CD4-positive, alpha-beta T cell (primary cell): ENCODE results near the gene PGC. TPM values are rescaled to one million over a fixed set of nuclear protein-coding genes. Genes with fewer than 3 reads are reported as not detected.

Experiments used
- ATAC-seq: fragments of 200-7000 bp; cut with Tn5 transposase; one replicate; pipeline ENCODE4 v1.10.0; 2022; ENCODE audit warnings: mild to moderate bottlenecking; ENCODE audit not compliant: poor library complexity
- CTCF ChIA-PET: fragments of 350-600 bp; sonication (Branson Sonifier 250); formaldehyde crosslinking; loops from one replicate; lab custom pipeline; 2021; ENCODE audit warnings: antibody characterized with exemption, inconsistent platforms; lab: Charles Lee
- POLR2A ChIA-PET: fragments of 350-600 bp; sonication (Branson Sonifier 250); formaldehyde crosslinking; loops from one replicate; lab custom pipeline; 2021; ENCODE audit warnings: antibody characterized with exemption, inconsistent platforms; lab: Charles Lee
- DNase-seq, 14 experiments: peaks; one replicate each; pipeline ENCODE4 v3.0.0-alpha.2; 2013 to 2020; ENCODE audit warnings: mixed read lengths in 2 of 14
- H3K27ac ChIP-seq, 2 donors: one replicate each; pipeline versions ENCODE4 v1.5.1 to v1.7.0; 2013; ENCODE audit warnings: low read length in 2 of 2, low read depth in 1 of 2, mild to moderate bottlenecking in 1 of 2
- H3K27me3 ChIP-seq, 2 experiments: 1 replicate in 1 of 2; 2 replicates in 1 of 2; pipeline versions ENCODE4 v1.6.1 to v1.7.0; 2013; ENCODE audit warnings: low read length in 2 of 2, control low read depth in 1 of 2, mild to moderate bottlenecking in 1 of 2, moderate library complexity in 1 of 2; ENCODE audit not compliant: insufficient read depth in 2 of 2, control insufficient read depth in 1 of 2
- H3K36me3 ChIP-seq: one replicate; pipeline ENCODE4 v1.6.1; 2013; ENCODE audit warnings: low read length, control low read depth; ENCODE audit not compliant: insufficient read depth
- H3K4me1 ChIP-seq: one replicate; pipeline ENCODE4 v1.6.1; 2013; ENCODE audit warnings: low read length, control low read depth; ENCODE audit not compliant: insufficient read depth
- H3K4me3 ChIP-seq: one replicate; pipeline ENCODE4 v1.5.1; 2013; ENCODE audit warnings: mild to moderate bottlenecking, low read length, moderate library complexity
- H3K9me3 ChIP-seq, 2 experiments: 1 replicate in 1 of 2; 2 replicates in 1 of 2; pipeline versions ENCODE4 v1.6.1 to v1.7.0; 2013; ENCODE audit warnings: low read length in 2 of 2, mild to moderate bottlenecking in 2 of 2, control low read depth in 1 of 2, moderate library complexity in 1 of 2; ENCODE audit not compliant: control insufficient read depth in 1 of 2, insufficient read depth in 1 of 2
- H3K27ac Mint-ChIP-seq: one replicate; pipeline ENCODE4 v1.8.0; 2020; ENCODE audit warnings: mixed read lengths
- H3K27me3 Mint-ChIP-seq: one replicate; pipeline ENCODE4 v1.8.0; 2021; ENCODE audit warnings: mixed read lengths
- H3K36me3 Mint-ChIP-seq: one replicate; pipeline ENCODE4 v1.8.0; 2021; ENCODE audit warnings: low read depth, mixed read lengths
- H3K4me1 Mint-ChIP-seq: one replicate; pipeline ENCODE4 v1.8.0; 2021; ENCODE audit warnings: low read depth, mixed read lengths
- H3K4me3 Mint-ChIP-seq: one replicate; pipeline ENCODE4 v1.8.0; 2020; ENCODE audit warnings: mild to moderate bottlenecking, mixed read lengths
- H3K9me3 Mint-ChIP-seq: one replicate; pipeline ENCODE4 v1.8.0; 2020; ENCODE audit warnings: mixed read lengths
- intact Hi-C, 2 experiments: fragments of 100-400 bp; cut with DNase I in 1 of 2; cut with micrococcal nuclease in 1 of 2; formaldehyde crosslinking; loops; one replicate each; pipeline versions ENCODE4 v1.15.1 to v1.9.0; 2023 to 2025; cut with DNase I, micrococcal nuclease
- polyA plus RNA-seq, 2 donors: library from polyadenylated mRNA; unstranded; fragments of 120-200 nt; gene quantifications; one replicate each; pipeline ENCODE4 v1.2.1, GENCODE V29; 2013
- total RNA-seq, 174 experiments: library from RNA in 2 of 174; stranded (reverse) in 2 of 174; gene quantifications; one replicate each; pipeline ENCODE4 v1.2.3 and lab custom pipeline; 2021 to 2026
- TF ChIP-seq, protein P1 (sequence below): fragments of 200-600 bp; IDR thresholded peaks from one replicate; pipeline ENCODE4 v1.8.0; 2022; ENCODE audit warnings: antibody characterized with exemption, mild to moderate bottlenecking

Gene PGC
- total RNA-seq: not detected
- polyA plus RNA-seq (2013, experiment 1 of 2): not detected
- 0.03 TPM for polyA plus RNA-seq (2013, experiment 2 of 2)
- total RNA-seq (lab: John Stamatoyannopoulos, UW): 0 to 0.36 (median 0) reads per million in 172 experiments

GRCh38 chr6:41747256-41748101 is at the start of gene PGC:
Gene PGC, minus strand, starts transcription at chr6:41747397. Its CDS starts 63 bp downstream, at chr6:41747334.
- TF ChIP-seq, protein P1, sequence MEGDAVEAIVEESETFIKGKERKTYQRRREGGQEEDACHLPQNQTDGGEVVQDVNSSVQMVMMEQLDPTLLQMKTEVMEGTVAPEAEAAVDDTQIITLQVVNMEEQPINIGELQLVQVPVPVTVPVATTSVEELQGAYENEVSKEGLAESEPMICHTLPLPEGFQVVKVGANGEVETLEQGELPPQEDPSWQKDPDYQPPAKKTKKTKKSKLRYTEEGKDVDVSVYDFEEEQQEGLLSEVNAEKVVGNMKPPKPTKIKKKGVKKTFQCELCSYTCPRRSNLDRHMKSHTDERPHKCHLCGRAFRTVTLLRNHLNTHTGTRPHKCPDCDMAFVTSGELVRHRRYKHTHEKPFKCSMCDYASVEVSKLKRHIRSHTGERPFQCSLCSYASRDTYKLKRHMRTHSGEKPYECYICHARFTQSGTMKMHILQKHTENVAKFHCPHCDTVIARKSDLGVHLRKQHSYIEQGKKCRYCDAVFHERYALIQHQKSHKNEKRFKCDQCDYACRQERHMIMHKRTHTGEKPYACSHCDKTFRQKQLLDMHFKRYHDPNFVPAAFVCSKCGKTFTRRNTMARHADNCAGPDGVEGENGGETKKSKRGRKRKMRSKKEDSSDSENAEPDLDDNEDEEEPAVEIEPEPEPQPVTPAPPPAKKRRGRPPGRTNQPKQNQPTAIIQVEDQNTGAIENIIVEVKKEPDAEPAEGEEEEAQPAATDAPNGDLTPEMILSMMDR: no peak
- Histone ChIP-seq H3K36me3 (no peaks in the 10 kb centered on the region), H3K27me3 (peaks cover 0 to 3% of the 10 kb centered on the region in 2 experiments), H3K4me1 (no peaks in the 10 kb centered on the region), H3K4me3 (no peak within 1 kb of the TSS), H3K9me3 (no peaks in the 10 kb centered on the region), H3K27ac (no peak within 1 kb of the TSS)
- H3K27ac Mint-ChIP-seq: no peak within 1 kb of the TSS
- CTCF ChIA-PET: no interaction called here
- H3K4me1 Mint-ChIP-seq: no peaks in the 10 kb centered on the region
- no peaks in the 10 kb centered on the region for H3K36me3 Mint-ChIP-seq
- no peaks in the 10 kb centered on the region for H3K27me3 Mint-ChIP-seq
- H3K4me3 Mint-ChIP-seq: no peak within 1 kb of the TSS
- POLR2A ChIA-PET: no interaction called here
- H3K9me3 Mint-ChIP-seq: no peaks in the 10 kb centered on the region
- intact Hi-C loops: no loop called here
- DNase-seq (no peak), ATAC-seq (no peak)

DNA sequence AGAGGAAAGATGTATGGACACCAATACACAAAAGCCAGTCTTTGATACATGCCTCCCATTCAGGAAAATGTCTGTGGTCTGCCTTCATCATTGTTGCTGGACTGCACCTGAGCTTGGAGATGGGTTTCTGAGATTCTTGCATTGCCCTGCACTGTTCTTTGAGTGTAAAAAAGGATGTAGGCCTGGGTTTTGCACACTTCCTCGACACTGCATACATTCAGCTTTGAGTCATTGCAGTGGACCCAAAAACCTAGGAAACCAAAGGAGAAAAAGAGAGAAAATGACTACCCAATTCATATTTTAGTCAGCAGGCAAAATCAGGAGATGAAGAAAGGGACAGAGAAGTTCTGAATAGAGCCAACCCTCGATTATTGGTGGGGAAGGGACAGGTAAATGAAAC is 49.3 kb upstream of the PGC start:
- Mint-ChIP-seq H3K27me3 (no peaks in the 10 kb centered on the region), H3K27ac (no peak overlapping the region), H3K4me1 (no peaks in the 10 kb centered on the region), H3K36me3 (peaks cover 41% of the 10 kb centered on the region), H3K9me3 (no peaks in the 10 kb centered on the region), H3K4me3 (no peak overlapping the region)
- Histone ChIP-seq H3K27ac (no peak overlapping the region), H3K4me1 (no peaks in the 10 kb centered on the region), H3K4me3 (no peak overlapping the region), H3K9me3 (no peaks in the 10 kb centered on the region), H3K36me3 (peaks cover 23% of the 10 kb centered on the region), H3K27me3 (no peaks in the 10 kb centered on the region)
- no peak for DNase-seq
- CTCF ChIA-PET: no interaction called here
- TF ChIP-seq, protein P1: no peak
- intact Hi-C loops: no loop called here
- ATAC-seq: no peak
- POLR2A ChIA-PET: no interaction called here

DNA sequence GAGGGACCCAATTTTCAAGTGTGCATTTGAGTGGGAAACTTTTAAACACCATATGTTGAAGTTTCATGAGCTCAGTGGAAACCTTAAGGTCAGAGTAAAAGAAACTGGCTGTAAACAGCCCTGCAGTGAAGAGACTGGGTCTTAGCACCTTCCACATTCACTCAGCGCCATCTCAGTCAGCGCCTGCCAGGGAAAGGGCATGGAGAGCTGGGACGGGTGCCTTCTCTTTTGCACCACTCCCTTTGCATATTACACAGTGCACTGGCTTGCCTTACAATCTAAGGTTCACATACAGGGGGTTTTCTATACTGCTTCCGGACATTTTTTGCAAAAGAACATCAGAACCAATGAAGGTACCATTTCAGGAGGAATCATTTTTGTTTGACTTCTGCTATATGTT is 44.8 kb upstream of the PGC start:
- TF ChIP-seq, protein P1: no peak
- Mint-ChIP-seq H3K27me3 (no peaks in the 10 kb centered on the region), H3K36me3 (peaks cover 74% of the 10 kb centered on the region), H3K27ac (no peak overlapping the region), H3K9me3 (no peaks in the 10 kb centered on the region), H3K4me1 (peaks cover 24% of the 10 kb centered on the region), H3K4me3 (no peak overlapping the region)
- DNase-seq (no peak), ATAC-seq (no peak)
- Histone ChIP-seq H3K4me1 (peaks cover 9% of the 10 kb centered on the region), H3K4me3 (no peak overlapping the region), H3K9me3 (no peaks in the 10 kb centered on the region), H3K27me3 (no peaks in the 10 kb centered on the region), H3K36me3 (peaks cover 50% of the 10 kb centered on the region), H3K27ac (no peak overlapping the region)
- intact Hi-C loops: loop anchor here in 1 of 2 experiments (1.0 kb wide), 1 partner anchor 125 kb away; no protein-coding TSS in a partner anchor
- ChIA-PET POLR2A (no interaction called here), CTCF (no interaction called here)
